GM18519 (cell line): ENCODE data around the gene ARMC6.
"Not testable (repeated sequence)": the region's sequence is repeated elsewhere in the genome, so short reads cannot be mapped to it uniquely, and the experiment has no call there.

Experiments used
- ATAC-seq: cut with Tn5 transposase; IDR thresholded peaks from one replicate; pipeline ENCODE4 v1.9.1; 2021; ENCODE audit warnings: mild to moderate bottlenecking, moderate library complexity; ENCODE audit not compliant: unreplicated experiment, low FRiP score

Gene ARMC6

GRCh38 chr19:19103167-19103566 lies 69.8 kb downstream of the ARMC6 start:
- ATAC-seq = no peak

- ATAC-seq = no peak
Measured at GRCh38 chr19:19105365-19106055, 72.1 kb downstream of the ARMC6 start.

DNA sequence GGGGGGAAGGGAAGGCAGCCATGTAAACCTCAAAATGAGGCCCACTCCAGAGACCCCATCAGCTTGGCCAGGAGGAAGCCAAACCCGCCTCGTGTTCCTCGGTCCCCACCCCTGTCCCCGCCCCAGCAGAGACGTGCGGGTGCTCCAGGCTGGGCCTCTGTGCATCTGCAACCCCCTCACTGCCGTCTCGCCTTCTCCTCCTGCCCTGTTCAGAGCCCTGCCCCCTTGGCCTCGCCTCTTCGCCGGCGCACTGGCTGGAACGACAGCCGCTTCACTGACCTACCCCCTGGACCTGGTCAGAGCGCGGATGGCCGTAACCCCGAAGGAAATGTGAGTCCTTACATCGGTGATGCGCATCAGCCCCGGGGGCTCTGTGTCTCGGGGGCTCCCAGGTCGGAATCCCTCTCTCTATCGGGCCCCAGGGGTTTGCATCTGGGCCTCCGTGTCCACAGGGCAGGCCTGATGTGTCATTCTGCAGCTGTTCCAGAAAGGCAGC lies 72.7 kb downstream of the ARMC6 start:
- no peak for ATAC-seq

GRCh38 chr19:19106938-19107337 lies 73.5 kb downstream of the ARMC6 start:
- ATAC-seq = not testable (repeated sequence)

DNA sequence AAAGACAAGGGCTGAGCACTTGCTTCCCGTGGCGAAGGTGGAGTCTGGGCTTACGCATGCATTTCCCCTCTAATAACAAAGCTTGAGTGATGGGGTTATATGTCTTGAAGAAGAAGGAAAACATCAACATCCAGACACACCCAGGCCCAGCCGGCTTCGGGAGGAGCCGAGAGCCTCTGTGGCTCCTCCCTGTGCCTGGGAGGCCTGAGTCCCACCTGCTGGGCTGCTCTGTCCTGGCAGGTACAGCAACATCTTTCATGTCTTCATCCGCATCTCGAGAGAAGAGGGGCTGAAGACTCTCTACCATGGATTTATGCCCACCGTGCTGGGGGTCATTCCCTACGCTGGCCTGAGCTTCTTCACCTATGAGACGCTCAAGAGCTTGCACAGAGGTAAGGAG lies 74.3 kb downstream of the ARMC6 start:
- ATAC-seq = no peak
